ENCODE results near the gene CCDC70. TPM values are rescaled to one million over a fixed set of nuclear protein-coding genes. Genes with fewer than 3 reads are reported as not detected.

Gene CCDC70
- total RNA-seq, 1 donor from 2014 or later: not detected

- no peaks in the 10 kb centered on the region for H3K9me3 Mint-ChIP-seq (ENCODE audit: unreplicated experiment)
- no peak overlapping the region for H3K27ac Mint-ChIP-seq (ENCODE audit: unreplicated experiment)
- TF ChIP-seq CTCF (IDR thresholded peaks at IDR 0.05; ENCODE audit: unreplicated experiment): no peak
- DNase-seq (ENCODE audit: low spot score): no peak
- H3K27me3 Mint-ChIP-seq (ENCODE audit: unreplicated experiment): peaks cover 4% of the 10 kb centered on the region
- H3K36me3 Mint-ChIP-seq (ENCODE audit: low read depth, unreplicated experiment): no peaks in the 10 kb centered on the region
- no peak overlapping the region for H3K4me3 Mint-ChIP-seq (ENCODE audit: unreplicated experiment)
- peaks cover 10% of the 10 kb centered on the region for H3K4me1 Mint-ChIP-seq (ENCODE audit: unreplicated experiment)
These were observed 50.9 kb downstream of the CCDC70 start for GRCh38 chr13:51912511-51913225.

DNA sequence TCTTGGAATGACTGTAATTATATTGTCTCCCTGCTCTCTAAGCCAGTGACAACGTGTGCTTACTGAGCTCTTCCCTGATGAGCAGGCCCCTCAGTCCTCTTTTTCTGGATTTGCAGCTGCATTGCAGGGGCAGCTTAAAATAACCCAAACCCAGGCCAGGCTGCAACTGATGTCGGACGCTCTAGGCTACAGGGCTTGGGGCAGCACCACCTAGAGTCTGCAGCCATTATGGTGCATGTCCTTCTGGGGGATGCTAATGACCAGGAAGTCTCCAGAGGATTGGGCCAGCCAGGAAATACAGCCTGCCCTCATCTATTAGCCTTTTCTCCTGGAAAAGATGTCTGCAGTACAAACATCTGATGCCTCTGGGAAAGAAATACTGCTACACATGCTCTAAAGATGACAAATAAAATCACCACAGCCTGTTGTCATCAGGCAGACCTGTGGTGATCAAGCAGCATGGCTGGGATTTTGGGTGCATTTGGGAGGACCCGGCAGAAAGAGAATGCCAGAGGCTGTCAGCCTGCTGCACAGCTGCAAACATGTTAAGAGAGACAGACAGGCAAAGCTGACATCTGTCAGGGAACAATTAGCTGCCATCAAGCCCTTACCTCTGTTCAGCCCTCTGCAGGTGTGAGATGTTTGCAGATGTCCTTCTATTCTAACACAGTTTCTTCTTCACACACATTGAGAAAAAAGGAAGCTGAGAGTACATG, 51.8 kb downstream of the CCDC70 start:
- no peak overlapping the region for H3K4me3 Mint-ChIP-seq (ENCODE audit: unreplicated experiment)
- peak; percentile 20 for DNase-seq (ENCODE audit: low spot score)
- peaks cover 10% of the 10 kb centered on the region for H3K4me1 Mint-ChIP-seq (ENCODE audit: unreplicated experiment)
- no peak overlapping the region for H3K27ac Mint-ChIP-seq (ENCODE audit: unreplicated experiment)
- no peaks in the 10 kb centered on the region for H3K9me3 Mint-ChIP-seq (ENCODE audit: unreplicated experiment)
- no peak for TF ChIP-seq CTCF (IDR thresholded peaks at IDR 0.05; ENCODE audit: unreplicated experiment)
- no peaks in the 10 kb centered on the region for H3K36me3 Mint-ChIP-seq (ENCODE audit: low read depth, unreplicated experiment)
- peaks cover 4% of the 10 kb centered on the region for H3K27me3 Mint-ChIP-seq (ENCODE audit: unreplicated experiment)

- no peaks in the 10 kb centered on the region for H3K9me3 Mint-ChIP-seq (ENCODE audit: unreplicated experiment)
These were observed 52.3 kb downstream of the CCDC70 start for GRCh38 chr13:51914137-51914493.

More at GRCh38 chr13:51914137-51914493, 52.3 kb downstream of the CCDC70 start:
- peaks cover 4% of the 10 kb centered on the region for H3K27me3 Mint-ChIP-seq (ENCODE audit: unreplicated experiment)
- no peak for DNase-seq (ENCODE audit: low spot score)
- no peak overlapping the region for H3K27ac Mint-ChIP-seq (ENCODE audit: unreplicated experiment)
- H3K36me3 Mint-ChIP-seq (ENCODE audit: low read depth, unreplicated experiment): no peaks in the 10 kb centered on the region
- peaks cover 10% of the 10 kb centered on the region for H3K4me1 Mint-ChIP-seq (ENCODE audit: unreplicated experiment)
- TF ChIP-seq CTCF (IDR thresholded peaks at IDR 0.05; ENCODE audit: unreplicated experiment): no peak
- H3K4me3 Mint-ChIP-seq (ENCODE audit: unreplicated experiment): no peak overlapping the region

Other genes with a start within 250 kb of the CCDC70 start
- gene DHRS12, start 57.8 kb upstream of the CCDC70 start, total RNA-seq (ENCODE audit: unreplicated experiment): 13.3 TPM
- 0.15 TPM for gene TMEM272, start 16.8 kb upstream of the CCDC70 start, total RNA-seq (ENCODE audit: unreplicated experiment)
- gene ATP7B, start 149.5 kb downstream of the CCDC70 start, total RNA-seq (ENCODE audit: unreplicated experiment): 19.3 TPM
- 44.7 TPM for gene ALG11, start 150.4 kb downstream of the CCDC70 start, total RNA-seq (ENCODE audit: unreplicated experiment)
- gene UTP14C, start 162.7 kb downstream of the CCDC70 start, total RNA-seq (ENCODE audit: unreplicated experiment): 16.8 TPM